ENCODE measurements around the gene TAS2R19. TPM values are rescaled to one million over a fixed set of nuclear protein-coding genes. Genes with fewer than 3 reads are reported as not detected.
"Not testable (repeated sequence)": the region's sequence is repeated elsewhere in the genome, so short reads cannot be mapped to it uniquely, and the experiment has no call there.

Gene TAS2R19, protein sequence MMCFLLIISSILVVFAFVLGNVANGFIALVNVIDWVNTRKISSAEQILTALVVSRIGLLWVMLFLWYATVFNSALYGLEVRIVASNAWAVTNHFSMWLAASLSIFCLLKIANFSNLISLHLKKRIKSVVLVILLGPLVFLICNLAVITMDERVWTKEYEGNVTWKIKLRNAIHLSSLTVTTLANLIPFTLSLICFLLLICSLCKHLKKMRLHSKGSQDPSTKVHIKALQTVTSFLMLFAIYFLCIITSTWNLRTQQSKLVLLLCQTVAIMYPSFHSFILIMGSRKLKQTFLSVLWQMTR
- 1 to 10 TPM; 1.2 to 1.4 (median 1.3) TPM for polyA plus RNA-seq (ENCODE audit: insufficient read length in 4 of 4)

- DNase-seq (ENCODE audit: low read depth in 4 of 4, low spot score in 3 of 4): no peak
Observed at GRCh38 chr12:11022520-11022919, at the start of gene TAS2R19. Gene TAS2R19, minus strand, starts transcription at chr12:11022620. Its CDS starts 49 bp downstream, at chr12:11022571.

DNA sequence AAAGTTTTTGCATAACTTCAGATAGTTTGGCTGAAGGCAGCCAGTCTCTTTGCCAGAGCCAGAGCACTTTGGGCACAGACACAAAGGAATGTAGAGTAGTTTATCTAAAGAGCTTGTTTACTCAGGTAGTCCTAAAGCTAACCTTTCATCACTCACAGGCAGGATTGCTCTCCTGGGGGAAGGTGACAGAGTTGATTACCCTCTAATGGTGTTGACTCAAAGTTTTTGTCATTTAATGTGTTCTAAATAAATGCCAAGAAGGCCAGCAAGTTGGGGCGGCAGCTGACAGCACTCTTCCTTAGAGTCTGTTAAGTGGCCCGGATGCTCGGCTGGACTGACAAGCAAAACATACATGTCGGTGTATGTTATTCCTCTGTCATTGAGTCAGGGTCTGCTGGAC, 49.0 kb upstream of the TAS2R19 start:
- no peak for DNase-seq (ENCODE audit: low read depth in 4 of 4, low spot score in 3 of 4)

GRCh38 chr12:11070999-11071398, 48.6 kb upstream of the TAS2R19 start:
- no peak for DNase-seq (ENCODE audit: low read depth in 4 of 4, low spot score in 3 of 4)

- DNase-seq (ENCODE audit: low read depth in 4 of 4, low spot score in 3 of 4): no peak
Observed at GRCh38 chr12:11069854-11070365, 47.5 kb upstream of the TAS2R19 start.

DNA sequence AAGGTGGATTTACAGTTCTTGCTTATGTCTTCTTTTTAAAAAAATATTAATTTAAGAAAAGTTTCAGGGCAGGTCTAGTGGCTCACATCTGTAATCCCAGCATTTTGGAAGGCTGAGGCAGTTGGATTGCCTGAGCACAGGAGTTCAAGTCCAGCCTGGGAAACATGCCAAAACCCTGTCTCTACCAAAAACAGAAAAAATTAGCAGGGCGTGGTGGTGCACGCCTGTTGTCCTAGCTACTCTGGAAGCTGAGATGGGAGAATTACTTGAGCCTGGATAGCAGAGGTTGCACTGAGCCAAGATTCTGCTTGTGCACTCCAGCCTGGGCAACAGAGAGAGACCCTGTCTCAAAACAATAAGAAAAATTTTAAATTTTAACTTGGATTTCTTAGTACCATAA, 45.1 kb upstream of the TAS2R19 start:
- no peak for DNase-seq (ENCODE audit: low read depth in 4 of 4, low spot score in 3 of 4)

DNA sequence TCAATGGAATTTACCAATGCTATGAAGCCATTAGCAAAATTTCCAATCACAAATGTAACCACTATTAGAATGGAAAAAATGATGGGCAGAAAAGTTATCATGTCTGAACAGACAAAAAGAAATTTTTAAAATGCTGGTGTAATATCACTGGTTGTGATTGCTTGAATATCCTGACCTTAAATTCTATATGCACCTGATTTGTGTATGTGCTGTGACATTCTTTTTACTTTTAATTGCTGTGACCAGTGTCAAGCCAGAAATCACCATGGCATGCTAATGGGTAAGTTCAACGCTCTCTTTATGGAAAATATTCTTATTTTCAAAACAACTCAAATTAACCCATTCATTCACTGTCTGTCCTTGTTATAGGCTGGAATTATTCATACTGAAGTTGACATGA, 39.8 kb upstream of the TAS2R19 start, which contains the start of gene TAS2R46:
TAS2R46 (minus strand) TSS at position 101 of the 400 bp plus-strand sequence; CDS start at position 101, 0 bp downstream.
- not testable (repeated sequence) for DNase-seq (ENCODE audit: low read depth in 4 of 4, low spot score in 3 of 4)

GRCh38 chr12:11059784-11060183, 37.4 kb upstream of the TAS2R19 start:
- DNase-seq (ENCODE audit: low read depth in 4 of 4, low spot score in 3 of 4): no peak

DNA sequence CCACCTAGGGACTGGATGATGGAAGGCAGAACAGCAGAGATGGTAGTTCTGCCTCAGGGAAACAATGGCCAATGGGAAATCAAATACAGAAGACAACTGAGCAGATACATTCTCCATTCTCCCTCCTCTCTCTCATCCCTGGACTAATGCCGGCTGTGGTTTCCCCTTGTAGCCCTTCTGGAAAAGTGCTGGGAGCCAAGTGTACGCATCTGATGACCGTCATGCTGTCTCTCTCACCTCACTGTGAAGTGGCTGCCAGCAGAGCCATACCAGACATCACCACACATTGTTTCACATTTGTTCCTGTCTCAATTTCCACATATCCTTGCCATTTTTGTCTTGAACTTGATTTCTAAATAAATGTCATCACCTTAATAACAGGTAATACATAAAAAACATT, 36.6 kb upstream of the TAS2R19 start:
- DNase-seq (ENCODE audit: low read depth in 4 of 4, low spot score in 3 of 4): no peak

DNA sequence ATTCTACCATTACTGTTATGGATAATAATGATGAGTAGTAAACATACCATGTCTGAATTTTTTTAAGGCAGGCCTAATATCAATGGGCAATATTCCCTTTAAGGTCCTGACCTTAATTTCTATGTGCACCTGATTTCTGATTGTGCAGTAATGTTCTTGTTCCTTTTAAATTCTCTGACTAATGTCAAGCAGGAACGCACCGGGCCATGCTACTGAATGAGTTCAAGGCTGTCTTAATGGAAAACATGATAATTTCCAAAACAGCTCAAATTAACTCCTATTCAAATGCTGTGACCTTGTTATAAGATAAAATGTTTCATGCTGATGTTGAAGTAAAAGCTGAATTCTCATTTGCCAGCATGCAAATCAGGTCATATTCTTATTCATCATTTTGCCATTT, 32.9 kb upstream of the TAS2R19 start:
- no peak for DNase-seq (ENCODE audit: low read depth in 4 of 4, low spot score in 3 of 4)

DNA sequence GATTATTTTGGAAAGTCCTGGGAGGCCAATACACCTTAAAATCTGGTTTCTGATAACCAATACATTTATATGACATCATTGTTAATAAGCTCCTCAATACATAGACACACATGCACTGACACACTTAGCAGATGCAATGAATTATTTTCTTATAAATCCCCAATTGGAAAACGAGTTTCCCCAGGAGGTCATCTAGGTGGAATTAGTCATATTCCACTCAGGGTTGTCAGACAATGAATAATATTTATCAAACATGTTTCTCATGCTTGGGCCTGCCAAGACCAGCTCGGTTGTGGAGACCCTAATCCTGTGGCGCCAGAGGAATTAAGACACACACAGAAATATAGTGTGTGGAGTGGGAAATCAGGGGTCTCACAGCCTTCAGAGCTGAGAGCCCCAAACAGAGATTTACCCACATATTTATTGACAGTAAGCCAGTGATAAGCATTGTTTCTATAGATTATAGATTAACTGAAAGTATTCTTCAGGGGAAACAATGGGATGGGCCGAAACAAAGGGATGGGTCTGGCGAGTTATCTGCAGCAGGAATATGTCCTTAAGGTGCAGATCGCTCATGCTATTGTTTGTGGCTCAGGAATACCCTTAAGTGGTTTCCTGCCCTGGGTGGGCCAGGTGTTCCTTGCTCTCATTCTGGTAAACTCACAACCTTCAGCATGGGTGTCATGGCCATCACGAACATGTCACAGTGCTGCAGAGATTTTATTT, 27.5 kb upstream of the TAS2R19 start:
- not testable (repeated sequence) for DNase-seq (ENCODE audit: low read depth in 4 of 4, low spot score in 3 of 4)

- not testable (repeated sequence) for DNase-seq (ENCODE audit: low read depth in 4 of 4, low spot score in 3 of 4)
Observed at GRCh38 chr12:11041366-11041765, 18.9 kb upstream of the TAS2R19 start.

GRCh38 chr12:11040162-11040561, 17.7 kb upstream of the TAS2R19 start:
- DNase-seq (ENCODE audit: low read depth in 4 of 4, low spot score in 3 of 4): no peak

- no peak for DNase-seq (ENCODE audit: low read depth in 4 of 4, low spot score in 3 of 4)
Observed at GRCh38 chr12:11039171-11039570, 16.8 kb upstream of the TAS2R19 start.

GRCh38 chr12:11033959-11034358, 11.5 kb upstream of the TAS2R19 start:
- DNase-seq (ENCODE audit: low read depth in 4 of 4, low spot score in 3 of 4): not testable (repeated sequence)

DNA sequence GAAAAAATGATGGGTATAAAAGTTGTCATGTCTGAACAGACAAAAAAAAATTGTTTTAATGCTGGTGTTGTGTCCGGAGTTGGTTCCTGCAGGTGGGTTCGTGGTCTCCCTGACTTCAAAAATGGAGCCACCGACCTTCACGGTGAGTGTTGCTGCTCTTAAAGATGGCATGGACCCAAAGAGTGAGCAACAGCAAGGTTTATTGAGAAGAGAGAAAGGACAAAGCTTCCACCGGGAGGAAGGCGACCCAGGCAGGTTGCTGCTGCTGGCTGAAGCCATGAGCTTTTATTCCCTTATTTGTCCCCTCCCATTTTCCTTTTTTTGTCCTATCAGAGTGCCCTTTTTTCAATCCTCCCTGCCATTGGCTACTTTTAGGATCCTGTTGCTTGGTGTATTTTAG, 8.9 kb upstream of the TAS2R19 start, which contains the start of gene TAS2R31:
TAS2R31 (minus strand) TSS at position 101 of the 400 bp plus-strand sequence; CDS start at position 29, 72 bp downstream.
- no peak for DNase-seq (ENCODE audit: low read depth in 4 of 4, low spot score in 3 of 4)

GRCh38 chr12:11026118-11026517, 3.7 kb upstream of the TAS2R19 start:
- no peak for DNase-seq (ENCODE audit: low read depth in 4 of 4, low spot score in 3 of 4)

GRCh38 chr12:11023387-11023786, 967 bp upstream of the TAS2R19 start:
- no peak for DNase-seq (ENCODE audit: low read depth in 4 of 4, low spot score in 3 of 4)

DNA sequence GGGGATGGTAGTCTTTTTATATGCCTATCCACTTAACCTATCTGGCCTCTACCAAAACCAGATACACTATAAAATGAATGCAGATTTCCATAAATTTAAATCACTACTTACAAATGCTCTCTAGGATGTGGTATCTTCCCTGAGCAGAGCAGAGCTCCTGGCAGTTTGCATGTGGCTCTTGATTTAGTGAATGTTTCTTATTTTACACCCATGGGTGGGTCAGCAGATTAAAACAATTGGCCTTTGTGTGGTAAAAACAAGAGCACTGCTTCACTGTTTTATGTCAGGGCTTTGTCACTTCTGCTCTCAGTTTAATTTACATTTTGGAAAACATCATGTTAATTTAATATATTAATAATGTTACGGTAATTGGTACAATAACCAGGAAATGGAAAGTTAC, 5.5 kb downstream of the TAS2R19 start:
- no peak for DNase-seq (ENCODE audit: low read depth in 4 of 4, low spot score in 3 of 4)

GRCh38 chr12:11015775-11016430, 6.5 kb downstream of the TAS2R19 start:
- no peak for DNase-seq (ENCODE audit: low read depth in 4 of 4, low spot score in 3 of 4)

GRCh38 chr12:11014234-11014633, 8.2 kb downstream of the TAS2R19 start:
- DNase-seq (ENCODE audit: low read depth in 4 of 4, low spot score in 3 of 4): no peak

DNA sequence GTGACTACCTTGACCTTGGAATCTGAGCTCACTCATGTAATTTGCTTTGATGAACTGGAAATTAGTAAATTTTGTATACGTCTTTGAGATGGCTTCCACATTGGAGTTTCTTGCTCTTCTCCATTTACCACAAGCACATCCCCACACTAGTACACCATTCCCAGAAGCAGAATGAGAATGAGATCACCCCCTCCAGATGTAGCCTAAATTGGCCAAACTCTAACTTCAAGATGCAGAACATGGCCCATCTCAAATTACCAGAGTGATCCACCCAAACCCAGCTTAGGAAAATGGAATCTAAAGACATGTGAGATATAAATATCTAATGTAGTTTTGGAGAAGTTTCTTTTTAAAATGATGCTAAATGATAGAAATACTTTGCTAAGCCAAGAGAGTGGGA, 14.8 kb downstream of the TAS2R19 start:
- DNase-seq (ENCODE audit: low read depth in 4 of 4, low spot score in 3 of 4): no peak
